GM23248 (cell line): ENCODE measurements around the gene RIN1. TPM values are rescaled to one million over a fixed set of nuclear protein-coding genes. Genes with fewer than 3 reads are reported as not detected.

Experiments
- DNase-seq: peaks from one replicate; pipeline ENCODE4 v3.0.0-alpha.2; 2015
- H2AFZ ChIP-seq: fragments of 200-600 bp; sonication (generic); 2 replicates; pipeline ENCODE4 v1.6.1; 2016; ENCODE audit warnings: antibody characterized with exemption
- H3F3A ChIP-seq: fragments of 200-600 bp; sonication (generic); 2 replicates; pipeline ENCODE4 v1.6.1; 2016; ENCODE audit warnings: mild to moderate bottlenecking, antibody characterized with exemption, mixed run types; ENCODE audit not compliant: insufficient read depth
- H3K27ac ChIP-seq: fragments of 200-600 bp; sonication (generic); 2 replicates; pipeline ENCODE4 v1.5.1; 2016; ENCODE audit warnings: mild to moderate bottlenecking
- H3K27me3 ChIP-seq: fragments of 200-600 bp; sonication (generic); replicated peaks from 2 replicates; pipeline ENCODE4 v1.6.1; 2016; ENCODE audit warnings: mild to moderate bottlenecking; ENCODE audit not compliant: insufficient read depth
- H3K36me3 ChIP-seq: fragments of 200-600 bp; sonication (generic); 2 replicates; pipeline ENCODE4 v1.6.1; 2016; ENCODE audit warnings: low read depth, mild to moderate bottlenecking
- H3K4me1 ChIP-seq: fragments of 200-600 bp; sonication (generic); 2 replicates; pipeline ENCODE4 v1.6.1; 2016; ENCODE audit warnings: mild to moderate bottlenecking; ENCODE audit not compliant: insufficient read depth
- H3K4me2 ChIP-seq: fragments of 200-600 bp; sonication (generic); one replicate; pipeline ENCODE4 v1.6.1; 2016; ENCODE audit warnings: mild to moderate bottlenecking; ENCODE audit not compliant: unreplicated experiment
- H3K4me3 ChIP-seq: fragments of 200-600 bp; sonication (generic); 2 replicates; pipeline ENCODE4 v1.5.1; 2016; ENCODE audit warnings: mild to moderate bottlenecking
- H3K79me2 ChIP-seq: fragments of 200-600 bp; sonication (generic); 2 replicates; pipeline ENCODE4 v1.6.1; 2016; ENCODE audit warnings: mild to moderate bottlenecking; ENCODE audit not compliant: insufficient read depth
- H3K9ac ChIP-seq: fragments of 200-600 bp; sonication (generic); 2 replicates; pipeline ENCODE4 v1.6.1; 2016; ENCODE audit warnings: mild to moderate bottlenecking
- H3K9me2 ChIP-seq: fragments of 200-600 bp; sonication (generic); 2 replicates; pipeline ENCODE4 v1.6.1; 2016; ENCODE audit warnings: mixed run types, mild to moderate bottlenecking, moderate library complexity; ENCODE audit not compliant: insufficient read depth
- H3K9me3 ChIP-seq: fragments of 200-600 bp; sonication (generic); one replicate; pipeline ENCODE4 v1.6.1; 2017; ENCODE audit warnings: low read depth
- H4K20me1 ChIP-seq: fragments of 200-600 bp; sonication (generic); 2 replicates; pipeline ENCODE4 v1.6.0; 2016; ENCODE audit not compliant: insufficient read depth
- EZH2 ChIP-seq: fragments of 200-600 bp; sonication (generic); IDR thresholded peaks from 2 replicates; pipeline ENCODE4 v1.6.1; 2018; ENCODE audit warnings: antibody characterized with exemption, mild to moderate bottlenecking; ENCODE audit not compliant: insufficient read depth, poor library complexity, severe bottlenecking
- EZH2phosphoT487 ChIP-seq: fragments of 200-600 bp; sonication (generic); IDR thresholded peaks from 2 replicates; pipeline ENCODE4 v1.6.1; 2018; ENCODE audit warnings: antibody characterized with exemption, moderate library complexity, mild to moderate bottlenecking, low read depth; ENCODE audit not compliant: insufficient read depth
- WGBS, 2 experiments: methylation state at CpG; one replicate each; pipeline ENCODE4 v1.1.6; 2015 to 2017; ENCODE audit warnings: low lambda C conversion rate in 2 of 2, low coverage in 1 of 2; ENCODE audit errors: missing lambda C conversion rate in 2 of 2; 5-methylcytosine and 5-hydroxymethylcytosine counted together
- in situ Hi-C: fragments of 300-500 bp; cut with MboI; formaldehyde crosslinking; loops from 2 replicates; pipeline ENCODE4 v1.15.0; 2020
- polyA plus RNA-seq: library from polyadenylated mRNA; unstranded; fragments of >200 nt; fragmentation: Nextera tagmentation; extraction: Ambion mirVana; gene quantifications from 2 replicates; pipeline ENCODE4 v1.2.1, GENCODE V29; 2016
- total RNA-seq: library from RNA; depleted of rRNA; stranded (reverse); fragments of >200 nt; shearing (Covaris generic); gene quantifications from 2 replicates; pipeline ENCODE4 v1.2.3, GENCODE V29; 2014

Gene RIN1
- total and polyA plus RNA-seq, 2 experiments from 2014 or later = 16.8 to 44.0 TPM

- no peaks in the 10 kb centered on the region for H3F3A ChIP-seq
- H2AFZ ChIP-seq = no peak overlapping the region
- in situ Hi-C loops = no loop called here
- H3K36me3 ChIP-seq = no peaks in the 10 kb centered on the region
- TF ChIP-seq EZH2phosphoT487 = no peak
- TF ChIP-seq EZH2 = no peak
- WGBS, 2 experiments = 7% methylated on average over 5 of the region's 5 CpGs
- no peak overlapping the region for H3K27ac ChIP-seq
- H3K9me2 ChIP-seq = no peaks in the 10 kb centered on the region
- H3K4me3 ChIP-seq = no peak overlapping the region
- H3K4me1 ChIP-seq = no peaks in the 10 kb centered on the region
- no peaks in the 10 kb centered on the region for H3K79me2 ChIP-seq
- no peak for DNase-seq
- no peak overlapping the region for H3K9ac ChIP-seq
- no peaks in the 10 kb centered on the region for H3K9me3 ChIP-seq
- peaks cover 33% of the 10 kb centered on the region for H3K27me3 ChIP-seq
- no peak overlapping the region for H3K4me2 ChIP-seq
- no peaks in the 10 kb centered on the region for H4K20me1 ChIP-seq
Observed at GRCh38 chr11:66373265-66373664, 37.0 kb upstream of the RIN1 start.

- H3K4me3 ChIP-seq = peak within 1 kb of the TSS; percentile 59
- no peak within 1 kb of the TSS for H3K27ac ChIP-seq
- H3K27me3 ChIP-seq = peaks cover 33% of the 10 kb centered on the region
- H3K4me1 ChIP-seq = no peaks in the 10 kb centered on the region
- no peaks in the 10 kb centered on the region for H3K36me3 ChIP-seq
- TF ChIP-seq EZH2phosphoT487 (peak; percentile 69; the same call in 1 of the 2 replicates), EZH2 (no peak)
- H3K4me2 ChIP-seq = peak within 1 kb of the TSS; percentile 66
- H3K9ac ChIP-seq = no peak within 1 kb of the TSS
- H3K79me2 ChIP-seq = no peaks in the 10 kb centered on the region
- H2AFZ ChIP-seq = peak within 1 kb of the TSS; percentile 50
- 2 to 3% methylated on average over 32 to 68 of the region's 72 CpGs for WGBS, 2 experiments
- in situ Hi-C loops = no loop called here
- no peaks in the 10 kb centered on the region for H4K20me1 ChIP-seq
- peak; percentile 35 for DNase-seq
- no peaks in the 10 kb centered on the region for H3K9me2 ChIP-seq
- H3K9me3 ChIP-seq = no peaks in the 10 kb centered on the region
- no peaks in the 10 kb centered on the region for H3F3A ChIP-seq
Observed at GRCh38 chr11:66371627-66372415, 35.6 kb upstream of the RIN1 start, which contains the start of gene SLC29A2. SLC29A2 (minus strand) TSS chr11:66371760; CDS start chr11:66371591, 169 bp downstream.

- TF ChIP-seq EZH2phosphoT487 (no peak), EZH2 (no peak)
- DNase-seq = no peak
- no peaks in the 10 kb centered on the region for H3K9me3 ChIP-seq
- no peak overlapping the region for H2AFZ ChIP-seq
- no peaks in the 10 kb centered on the region for H3K79me2 ChIP-seq
- in situ Hi-C loops = no loop called here
- H4K20me1 ChIP-seq = no peaks in the 10 kb centered on the region
- H3K36me3 ChIP-seq = no peaks in the 10 kb centered on the region
- H3K27ac ChIP-seq = no peak overlapping the region
- H3K9me2 ChIP-seq = no peaks in the 10 kb centered on the region
- H3K9ac ChIP-seq = no peak overlapping the region
- peaks cover 24% of the 10 kb centered on the region for H3K27me3 ChIP-seq
- no peak overlapping the region for H3K4me3 ChIP-seq
- H3K4me2 ChIP-seq = no peak overlapping the region
- WGBS, 2 experiments = 76 to 77% methylated on average over 21 to 25 of the region's 25 CpGs
- no peaks in the 10 kb centered on the region for H3F3A ChIP-seq
- H3K4me1 ChIP-seq = no peaks in the 10 kb centered on the region
Observed at GRCh38 chr11:66369073-66369894, 33.0 kb upstream of the RIN1 start.

- H3K27ac ChIP-seq = no peak overlapping the region
- no peak for DNase-seq
- no peaks in the 10 kb centered on the region for H4K20me1 ChIP-seq
- H3K9me2 ChIP-seq = no peaks in the 10 kb centered on the region
- H3K27me3 ChIP-seq = peaks cover 16% of the 10 kb centered on the region
- H3K4me1 ChIP-seq = no peaks in the 10 kb centered on the region
- H3K9me3 ChIP-seq = no peaks in the 10 kb centered on the region
- no peaks in the 10 kb centered on the region for H3F3A ChIP-seq
- H3K79me2 ChIP-seq = no peaks in the 10 kb centered on the region
- WGBS, 2 experiments = 92 to 94% methylated on average over 6 of the region's 6 CpGs
- H3K4me2 ChIP-seq = no peak overlapping the region
- H3K4me3 ChIP-seq = no peak overlapping the region
- no peak overlapping the region for H3K9ac ChIP-seq
- in situ Hi-C loops = no loop called here
- H3K36me3 ChIP-seq = no peaks in the 10 kb centered on the region
- TF ChIP-seq EZH2 (no peak), EZH2phosphoT487 (no peak)
- no peak overlapping the region for H2AFZ ChIP-seq
Observed at GRCh38 chr11:66368484-66368883, 32.2 kb upstream of the RIN1 start.
